H1 (cell line): Measurements from ENCODE around the gene THADA. TPM values are rescaled to one million over a fixed set of nuclear protein-coding genes. Genes with fewer than 3 reads are reported as not detected.

Source experiments
- E2F6 ChIP-seq: IDR thresholded peaks from 2 replicates; pipeline ENCODE4 v1.6.1; 2012; ENCODE audit warnings: inconsistent platforms
- HDAC2 ChIP-seq, 2 experiments: fragments of 300-600 bp in 1 of 2; sonication (generic) in 1 of 2; IDR thresholded peaks; 2 replicates each; pipeline ENCODE4 v1.6.1; 2011 to 2012; ENCODE audit warnings: low read depth in 2 of 2, low read length in 2 of 2, mild to moderate bottlenecking in 2 of 2, moderate library complexity in 2 of 2, borderline replicate concordance in 1 of 2, inconsistent platforms in 1 of 2
- polyA plus RNA-seq, 7 experiments: library from polyadenylated mRNA; depleted of rRNA in 3 of 7; stranded (reverse) in 5 of 7; unstranded in 2 of 7; fragments of >200 nt in 5 of 7; fragments of 200-250 nt in 2 of 7; gene quantifications; 1 replicate in 5 of 7; 2 replicates in 1 of 7; 4 replicates in 1 of 7; pipeline versions ENCODE4 v1.2.1 to v1.2.3, GENCODE V29; 2011 to 2013; ENCODE audit warnings: missing spikeins in 2 of 7, mixed read lengths in 2 of 7
- total RNA-seq: library from RNA; stranded (reverse); fragmentation: NEBNext Ultra II Directional; extraction: Animal tissue kit (Norgen Biotek cat#: 25700); gene quantifications from 2 replicates; pipeline ENCODE4 v1.2.1, GENCODE V29; 2021

Gene THADA
- total and polyA plus RNA-seq, 2 of the 8 experiments (the other 6 are each of a cell fraction or from before 2014, with no cell fraction given): 22.4 to 26.8 TPM

- TF ChIP-seq E2F6 (no peak), HDAC2 (IDR thresholded peaks at IDR 0.05; ENCODE audit: borderline replicate concordance in 1 of 2, low read depth in 2 of 2, low read length in 2 of 2) (no peak)
These were observed 345.8 kb downstream of the THADA start (continued) for GRCh38 chr2:43250015-43250414.
